ENCODE measurements around the gene RASGEF1B.

The RASGEF1B gene

DNA sequence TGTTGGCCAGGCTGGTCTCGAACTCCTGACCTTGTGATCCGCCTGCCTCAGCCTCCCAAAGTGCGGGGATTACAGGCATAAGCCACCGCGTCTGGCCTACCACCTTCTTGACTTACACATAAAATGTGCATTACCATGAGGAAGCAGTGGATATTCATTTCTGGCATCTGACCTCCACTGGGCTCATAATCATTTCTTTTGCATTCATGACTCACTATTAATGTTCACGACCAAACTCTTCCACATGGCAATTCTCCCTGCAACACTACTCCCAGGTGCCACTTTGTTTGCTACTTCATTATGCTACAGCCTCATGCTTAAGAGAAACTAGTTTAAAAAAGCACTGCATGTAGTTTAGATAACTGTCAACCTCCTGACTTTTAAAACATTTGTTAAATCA is 22.7 kb downstream of the RASGEF1B start:
- no peak for TF ChIP-seq TAF1 (IDR thresholded peaks at IDR 0.05; ENCODE audit: borderline replicate concordance, insufficient read depth, low read length)
- TF ChIP-seq, protein P1, sequence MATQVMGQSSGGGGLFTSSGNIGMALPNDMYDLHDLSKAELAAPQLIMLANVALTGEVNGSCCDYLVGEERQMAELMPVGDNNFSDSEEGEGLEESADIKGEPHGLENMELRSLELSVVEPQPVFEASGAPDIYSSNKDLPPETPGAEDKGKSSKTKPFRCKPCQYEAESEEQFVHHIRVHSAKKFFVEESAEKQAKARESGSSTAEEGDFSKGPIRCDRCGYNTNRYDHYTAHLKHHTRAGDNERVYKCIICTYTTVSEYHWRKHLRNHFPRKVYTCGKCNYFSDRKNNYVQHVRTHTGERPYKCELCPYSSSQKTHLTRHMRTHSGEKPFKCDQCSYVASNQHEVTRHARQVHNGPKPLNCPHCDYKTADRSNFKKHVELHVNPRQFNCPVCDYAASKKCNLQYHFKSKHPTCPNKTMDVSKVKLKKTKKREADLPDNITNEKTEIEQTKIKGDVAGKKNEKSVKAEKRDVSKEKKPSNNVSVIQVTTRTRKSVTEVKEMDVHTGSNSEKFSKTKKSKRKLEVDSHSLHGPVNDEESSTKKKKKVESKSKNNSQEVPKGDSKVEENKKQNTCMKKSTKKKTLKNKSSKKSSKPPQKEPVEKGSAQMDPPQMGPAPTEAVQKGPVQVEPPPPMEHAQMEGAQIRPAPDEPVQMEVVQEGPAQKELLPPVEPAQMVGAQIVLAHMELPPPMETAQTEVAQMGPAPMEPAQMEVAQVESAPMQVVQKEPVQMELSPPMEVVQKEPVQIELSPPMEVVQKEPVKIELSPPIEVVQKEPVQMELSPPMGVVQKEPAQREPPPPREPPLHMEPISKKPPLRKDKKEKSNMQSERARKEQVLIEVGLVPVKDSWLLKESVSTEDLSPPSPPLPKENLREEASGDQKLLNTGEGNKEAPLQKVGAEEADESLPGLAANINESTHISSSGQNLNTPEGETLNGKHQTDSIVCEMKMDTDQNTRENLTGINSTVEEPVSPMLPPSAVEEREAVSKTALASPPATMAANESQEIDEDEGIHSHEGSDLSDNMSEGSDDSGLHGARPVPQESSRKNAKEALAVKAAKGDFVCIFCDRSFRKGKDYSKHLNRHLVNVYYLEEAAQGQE (IDR thresholded peaks at IDR 0.05; ENCODE audit: insufficient read depth in 1 of 2, low read depth in 2 of 2, low read length in 2 of 2), result no peak
- TF ChIP-seq POLR2AphosphoS5 (IDR thresholded peaks at IDR 0.05; ENCODE audit: low read depth, low read length), result no peak
- TF ChIP-seq SIN3A (IDR thresholded peaks at IDR 0.05; ENCODE audit: borderline replicate concordance, insufficient read depth, low read length), result no peak
- TF ChIP-seq FOXP2 (optimal IDR thresholded peaks at IDR 0.05; ENCODE audit: borderline replicate concordance, extremely low read depth, extremely low read length, insufficient read depth), result no peak

DNA sequence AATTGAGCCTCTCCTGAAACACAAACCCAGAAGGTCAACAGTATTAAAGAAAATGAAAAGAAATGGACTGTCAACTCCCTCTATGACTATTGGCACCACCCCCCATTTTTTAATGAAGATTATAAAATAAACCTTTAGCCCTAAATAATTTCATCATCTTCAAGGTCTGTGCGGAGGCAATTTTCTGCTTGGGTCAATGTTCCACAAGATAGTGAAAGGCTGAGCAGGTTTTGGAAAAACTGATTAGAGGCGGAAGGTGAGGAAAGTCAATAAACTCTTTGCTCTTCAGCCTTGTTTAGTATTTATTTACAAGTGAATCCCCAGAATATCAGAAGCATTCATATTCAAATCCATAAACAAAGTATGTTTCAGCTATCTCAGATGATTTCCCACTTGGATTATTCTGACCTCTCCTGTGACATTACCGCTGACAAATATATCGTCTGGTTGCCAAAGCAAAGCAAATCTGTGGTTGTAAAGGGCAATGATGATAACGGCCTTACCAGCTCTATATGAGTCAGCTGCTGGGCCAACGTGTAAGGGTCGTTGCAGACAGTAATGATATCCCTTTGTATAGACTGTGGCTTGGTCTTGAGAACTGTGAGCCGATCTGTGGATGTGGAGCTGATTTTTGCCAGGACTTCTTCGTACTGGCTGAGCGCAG is 24.0 kb downstream of the RASGEF1B start:
- no peak for TF ChIP-seq POLR2AphosphoS5 (IDR thresholded peaks at IDR 0.05; ENCODE audit: low read depth, low read length)
- no peak for TF ChIP-seq FOXP2 (optimal IDR thresholded peaks at IDR 0.05; ENCODE audit: borderline replicate concordance, extremely low read depth, extremely low read length, insufficient read depth)
- TF ChIP-seq TAF1 (IDR thresholded peaks at IDR 0.05; ENCODE audit: borderline replicate concordance, insufficient read depth, low read length), result no peak
- TF ChIP-seq, protein P1 (IDR thresholded peaks at IDR 0.05; ENCODE audit: insufficient read depth in 1 of 2, low read depth in 2 of 2, low read length in 2 of 2), result no peak
- TF ChIP-seq SIN3A (IDR thresholded peaks at IDR 0.05; ENCODE audit: borderline replicate concordance, insufficient read depth, low read length), result no peak

DNA sequence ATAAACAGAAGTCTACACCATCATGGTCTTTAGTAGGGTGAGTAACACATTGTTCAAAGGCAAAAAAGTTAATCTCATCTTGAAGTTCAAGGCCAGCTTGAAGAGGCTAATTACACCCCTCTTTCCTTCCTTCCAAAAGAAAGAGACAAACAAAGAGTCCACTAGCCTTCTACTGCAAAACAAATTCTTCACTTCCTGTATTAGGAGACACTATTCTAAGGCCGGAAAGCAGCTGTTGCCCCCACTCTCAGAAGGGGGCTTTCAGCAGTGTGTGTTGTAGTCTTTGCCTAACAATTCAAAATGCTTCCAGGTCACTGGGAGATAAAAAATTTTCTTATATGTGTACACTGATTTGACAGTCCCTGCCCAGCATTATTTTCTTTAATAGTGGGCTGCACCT is 25.1 kb downstream of the RASGEF1B start:
- TF ChIP-seq TAF1 (IDR thresholded peaks at IDR 0.05; ENCODE audit: borderline replicate concordance, insufficient read depth, low read length) (no peak), POLR2AphosphoS5 (IDR thresholded peaks at IDR 0.05; ENCODE audit: low read depth, low read length) (no peak), SIN3A (IDR thresholded peaks at IDR 0.05; ENCODE audit: borderline replicate concordance, insufficient read depth, low read length) (no peak), FOXP2 (optimal IDR thresholded peaks at IDR 0.05; ENCODE audit: borderline replicate concordance, extremely low read depth, extremely low read length, insufficient read depth) (no peak)
- TF ChIP-seq, protein P1 (IDR thresholded peaks at IDR 0.05; ENCODE audit: insufficient read depth in 1 of 2, low read depth in 2 of 2, low read length in 2 of 2), result no peak

DNA sequence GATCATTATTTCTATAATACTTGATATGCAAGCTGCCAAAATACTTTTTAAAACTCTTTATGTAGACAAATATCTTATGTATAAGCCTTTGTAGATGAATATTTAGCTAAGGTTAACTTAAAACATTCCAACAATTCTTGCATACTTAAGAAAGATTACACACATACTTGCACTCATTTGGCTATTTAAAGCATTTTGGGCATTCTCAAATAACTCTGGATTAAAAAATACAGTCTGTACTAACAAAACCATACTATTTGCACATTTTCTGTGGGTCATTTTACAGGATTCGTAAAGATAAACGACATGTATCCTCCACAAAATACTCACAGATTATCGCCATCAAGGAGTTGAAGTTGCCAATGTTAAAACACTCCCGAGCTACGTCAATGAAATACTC is 26.5 kb downstream of the RASGEF1B start:
- no peak for TF ChIP-seq TAF1 (IDR thresholded peaks at IDR 0.05; ENCODE audit: borderline replicate concordance, insufficient read depth, low read length)
- no peak for TF ChIP-seq FOXP2 (optimal IDR thresholded peaks at IDR 0.05; ENCODE audit: borderline replicate concordance, extremely low read depth, extremely low read length, insufficient read depth)
- no peak for TF ChIP-seq POLR2AphosphoS5 (IDR thresholded peaks at IDR 0.05; ENCODE audit: low read depth, low read length)
- TF ChIP-seq, protein P1 (IDR thresholded peaks at IDR 0.05; ENCODE audit: insufficient read depth in 1 of 2, low read depth in 2 of 2, low read length in 2 of 2), result no peak
- TF ChIP-seq SIN3A (IDR thresholded peaks at IDR 0.05; ENCODE audit: borderline replicate concordance, insufficient read depth, low read length), result no peak

Measured in PFSK-1 (cell line).